ENCODE results near the gene YBX3. TPM values are rescaled to one million over a fixed set of nuclear protein-coding genes. Genes with fewer than 3 reads are reported as not detected.

YBX3 gene
- total RNA-seq, 4 donors from 2014 or later, result 281 to 567 (median 448) TPM

GRCh38 chr12:10664499-10664898 is 58.6 kb downstream of the YBX3 start:
- TF ChIP-seq CTCF (IDR thresholded peaks at IDR 0.05), result no peak
- ATAC-seq (ENCODE audit: low FRiP score) (no peak), DNase-seq (ENCODE audit: low spot score) (no peak)

- DNase-seq (ENCODE audit: low spot score) (no peak), ATAC-seq (ENCODE audit: low FRiP score) (no peak)
- TF ChIP-seq CTCF (IDR thresholded peaks at IDR 0.05), result no peak
Observed at GRCh38 chr12:10663869-10664268, 59.3 kb downstream of the YBX3 start.

- TF ChIP-seq CTCF (IDR thresholded peaks at IDR 0.05), result no peak
- no peak for ATAC-seq (ENCODE audit: low FRiP score)
- DNase-seq (ENCODE audit: low spot score), result no peak
Observed at GRCh38 chr12:10661338-10661737, 61.8 kb downstream of the YBX3 start.

GRCh38 chr12:10654003-10654402 is 69.1 kb downstream of the YBX3 start:
- ATAC-seq (ENCODE audit: low FRiP score) (no peak), DNase-seq (ENCODE audit: low spot score) (no peak)
- no peak for TF ChIP-seq CTCF (IDR thresholded peaks at IDR 0.05)

- no peak for TF ChIP-seq CTCF (IDR thresholded peaks at IDR 0.05)
- DNase-seq (ENCODE audit: low spot score), result no peak
- ATAC-seq (ENCODE audit: low FRiP score), result no peak
Observed at GRCh38 chr12:10652192-10652591, 70.9 kb downstream of the YBX3 start.

Other genes starting within 250 kb of the YBX3 start
- gene EIF2S3B, start 217.4 kb downstream of the YBX3 start, total RNA-seq, result not detected
- gene MAGOHB, start 109.7 kb downstream of the YBX3 start, total RNA-seq, result 10 to 100 TPM in 1 of 4 donors, 1 to 10 TPM in 3; 4.9 to 12.6 (median 7.6) TPM
- gene STYK1, start 49.3 kb downstream of the YBX3 start, total RNA-seq, result under 1 TPM in 2 of 4 donors, not detected in 2; 0.32 to 0.56 TPM
- not detected for gene TAS2R7, start 79.3 kb upstream of the YBX3 start, total RNA-seq
- gene TAS2R8, start 84.0 kb upstream of the YBX3 start, total RNA-seq, result not detected
- gene TAS2R9, start 86.8 kb upstream of the YBX3 start, total RNA-seq, result not detected
- gene TAS2R10, start 103.0 kb upstream of the YBX3 start, total RNA-seq, result 1 to 10 TPM in 1 of 4 donors, under 1 TPM in 1, not detected in 2; 0.88 to 1.9 TPM
- gene PRR4, start 126.2 kb upstream of the YBX3 start, total RNA-seq, result 1 to 10 TPM; 1.5 to 2.5 (median 1.8) TPM
- gene PRH1, start 160.9 kb upstream of the YBX3 start, total RNA-seq, result 10 to 100 TPM; 23.2 to 38.0 (median 30.1) TPM
- gene TAS2R13, start 186.2 kb upstream of the YBX3 start, total RNA-seq, result 1 to 10 TPM; 1.3 to 5.5 (median 3.0) TPM
- not detected for gene PRH2, start 205.9 kb upstream of the YBX3 start, total RNA-seq
- gene TAS2R14, start 215.9 kb upstream of the YBX3 start, total RNA-seq, result 1 to 10 TPM; 1.9 to 8.7 (median 3.0) TPM